B cell (primary cell): Measurements from ENCODE around the gene SLC6A2. TPM values are rescaled to one million over a fixed set of nuclear protein-coding genes. Genes with fewer than 3 reads are reported as not detected.

Experiments used
- ATAC-seq: fragments of 200-7000 bp; cut with Tn5 transposase; one replicate; pipeline ENCODE4 v1.10.0; 2021; ENCODE audit warnings: low read depth, mild to moderate bottlenecking, moderate number of reproducible peaks, moderate library complexity
- CTCF ChIA-PET: fragments of 350-600 bp; sonication (Branson Sonifier 250); formaldehyde crosslinking; loops from one replicate; lab custom pipeline; 2021; ENCODE audit warnings: antibody characterized with exemption, inconsistent platforms; lab: Charles Lee
- POLR2A ChIA-PET: fragments of 350-600 bp; sonication (Branson Sonifier 250); formaldehyde crosslinking; loops from one replicate; lab custom pipeline; 2021; ENCODE audit warnings: antibody characterized with exemption; lab: Charles Lee
- DNase-seq: peaks from one replicate; pipeline ENCODE4 v3.0.0; 2013
- H2AFZ ChIP-seq: 2 replicates; pipeline ENCODE4 v1.6.1; 2012; ENCODE audit warnings: mild to moderate bottlenecking, low read depth, low read length; ENCODE audit not compliant: insufficient read depth, poor library complexity, severe bottlenecking
- H3K27ac ChIP-seq, 2 donors: 1 replicate in 1 of 2; 2 replicates in 1 of 2; pipeline ENCODE4 v1.5.1; 2012 to 2013; ENCODE audit warnings: low read length in 2 of 2, mild to moderate bottlenecking in 2 of 2, moderate library complexity in 1 of 2
- H3K27me3 ChIP-seq, 4 experiments: fragments of 200-600 bp in 1 of 4; sonication (generic) in 1 of 4; replicated peaks in 1 of 4; 1 replicate in 2 of 4; 2 replicates in 2 of 4; pipeline versions ENCODE4 v1.6.1 to v1.7.0; 2013 to 2016; ENCODE audit warnings: low read length in 3 of 4, mild to moderate bottlenecking in 2 of 4, mixed read lengths in 1 of 4, moderate library complexity in 1 of 4; ENCODE audit not compliant: insufficient read depth in 4 of 4, control insufficient read depth in 3 of 4; ENCODE audit errors: control extremely low read depth in 1 of 4
- H3K36me3 ChIP-seq, 2 experiments: replicated peaks in 1 of 2; 1 replicate in 1 of 2; 2 replicates in 1 of 2; pipeline versions ENCODE4 v1.6.1 to v1.7.1; 2013; ENCODE audit warnings: low read length in 1 of 2; ENCODE audit not compliant: insufficient read depth in 2 of 2, control insufficient read depth in 1 of 2; ENCODE audit errors: control extremely low read depth in 1 of 2, extremely low read depth in 1 of 2
- H3K4me1 ChIP-seq, 2 donors: fragments of 200-600 bp in 1 of 2; sonication (generic) in 1 of 2; 1 replicate in 1 of 2; 2 replicates in 1 of 2; pipeline versions ENCODE4 v1.5.1 to v1.6.1; 2013 to 2017; ENCODE audit warnings: low read length in 2 of 2; ENCODE audit not compliant: control insufficient read depth in 2 of 2, insufficient read depth in 2 of 2
- H3K4me2 ChIP-seq: replicated peaks from 2 replicates; pipeline ENCODE3; 2012; ENCODE audit warnings: mild to moderate bottlenecking, low read depth, low read length; ENCODE audit not compliant: poor library complexity, severe bottlenecking
- H3K4me3 ChIP-seq, 5 experiments: fragments of 200-600 bp in 1 of 5; sonication (generic) in 1 of 5; 1 replicate in 3 of 5; 2 replicates in 2 of 5; pipeline versions ENCODE4 v1.5.1 to v1.7.0; 2011 to 2016; ENCODE audit warnings: low read length in 4 of 5, mild to moderate bottlenecking in 4 of 5, low read depth in 2 of 5, control low read depth in 1 of 5, moderate library complexity in 1 of 5; ENCODE audit not compliant: insufficient read depth in 1 of 5; ENCODE audit errors: control extremely low read depth in 1 of 5, extremely low read depth in 1 of 5
- H3K79me2 ChIP-seq: fragments of 200-600 bp; sonication (generic); one replicate; pipeline ENCODE4 v1.6.0; 2016; ENCODE audit warnings: low read length; ENCODE audit not compliant: control insufficient read depth, insufficient read depth
- H3K9ac ChIP-seq: fragments of 200-600 bp; sonication (generic); 2 replicates; pipeline ENCODE4 v1.6.1; 2017; ENCODE audit warnings: mild to moderate bottlenecking, low read length, moderate library complexity
- H3K9me3 ChIP-seq, 3 donors: one replicate each; pipeline versions ENCODE4 v1.6.1 to v1.7.1; 2013; ENCODE audit warnings: low read length in 2 of 3; ENCODE audit not compliant: control insufficient read depth in 2 of 3, insufficient read depth in 1 of 3; ENCODE audit errors: control extremely low read depth in 1 of 3
- H4K20me1 ChIP-seq: 2 replicates; pipeline ENCODE4 v1.6.0; 2012; ENCODE audit warnings: mild to moderate bottlenecking, low read length; ENCODE audit not compliant: insufficient read depth, control insufficient read depth, poor library complexity, severe bottlenecking
- H3K27ac Mint-ChIP-seq: one replicate; pipeline ENCODE4 v1.8.0; 2021; ENCODE audit warnings: mixed read lengths
- H3K27me3 Mint-ChIP-seq: one replicate; pipeline ENCODE4 v1.8.0; 2021; ENCODE audit warnings: mixed read lengths
- H3K4me1 Mint-ChIP-seq: one replicate; pipeline ENCODE4 v1.8.0; 2021; ENCODE audit warnings: mixed read lengths
- H3K4me3 Mint-ChIP-seq: one replicate; pipeline ENCODE4 v1.8.0; 2021; ENCODE audit warnings: mixed read lengths
- H3K9me3 Mint-ChIP-seq: one replicate; pipeline ENCODE4 v1.8.0; 2022; ENCODE audit warnings: mixed read lengths; ENCODE audit not compliant: insufficient read depth
- CTCF ChIP-seq: fragments of 200-600 bp; IDR thresholded peaks from one replicate; pipeline ENCODE4 v1.8.0; 2022; ENCODE audit warnings: antibody characterized with exemption, mild to moderate bottlenecking
- EZH2 ChIP-seq: IDR thresholded peaks from 2 replicates; pipeline ENCODE4 v1.6.1; 2012; ENCODE audit warnings: borderline replicate concordance, low read depth, mild to moderate bottlenecking, moderate library complexity, low read length; ENCODE audit not compliant: insufficient read depth, poor library complexity, severe bottlenecking
- whole genome bisulfite sequencing: methylation state at CpG from one replicate; pipeline ENCODE4 v1.1.5; 2013; ENCODE audit warnings: missing lambda C conversion rate; ENCODE audit not compliant: insufficient coverage; 5-methylcytosine and 5-hydroxymethylcytosine counted together
- intact Hi-C: fragments of 100-400 bp; cut with micrococcal nuclease; formaldehyde crosslinking; loops from one replicate; pipeline ENCODE4 v1.10.0; 2022
- polyA plus RNA-seq: library from polyadenylated mRNA; depleted of rRNA; stranded (reverse); fragments of >200 nt; gene quantifications from 2 replicates; pipeline ENCODE4 v1.2.3, GENCODE V29; 2012
- total RNA-seq, 2 donors: library from RNA; stranded (reverse); fragments of 120-200 nt in 1 of 2; gene quantifications; 1 replicate in 1 of 2; 2 replicates in 1 of 2; pipeline versions ENCODE4 v1.2.3 to v1.2.4, GENCODE V29; 2013 to 2022

Gene SLC6A2
- total and polyA plus RNA-seq, 2 donors (not counting 1 experiment from before 2014, with no cell fraction given): not detected

- no peak overlapping the region for H3K4me3 ChIP-seq
- intact Hi-C loops: no loop called here
- no peak for TF ChIP-seq CTCF
- no peak for TF ChIP-seq EZH2
- H3K4me3 Mint-ChIP-seq: no peak overlapping the region
- no peaks in the 10 kb centered on the region for H3K4me1 Mint-ChIP-seq
- 90% methylated on average over 5 of the region's 9 CpGs for WGBS
- no peak overlapping the region for H3K27ac Mint-ChIP-seq
- no peaks in the 10 kb centered on the region for H3K79me2 ChIP-seq
- peaks cover 0 to 3% (median 0%) of the 10 kb centered on the region in 4 experiments for H3K27me3 ChIP-seq
- H3K27ac ChIP-seq: no peak overlapping the region
- H2AFZ ChIP-seq: no peak overlapping the region
- no peaks in the 10 kb centered on the region for H3K4me1 ChIP-seq
- ChIA-PET CTCF (no interaction called here), POLR2A (no interaction called here)
- H3K36me3 ChIP-seq: no peaks in the 10 kb centered on the region
- H3K27me3 Mint-ChIP-seq: peaks cover 11% of the 10 kb centered on the region
- no peak for ATAC-seq
- H3K9me3 Mint-ChIP-seq: no peaks in the 10 kb centered on the region
- H3K9me3 ChIP-seq: peaks cover 0 to 16% (median 0%) of the 10 kb centered on the region in 3 donors
- no peak overlapping the region for H3K9ac ChIP-seq
- no peak for DNase-seq
- no peak overlapping the region for H3K4me2 ChIP-seq
- no peaks in the 10 kb centered on the region for H4K20me1 ChIP-seq
Observed at GRCh38 chr16:55668340-55669281, 12.8 kb downstream of the SLC6A2 start.
